ENCODE data around the gene MRPL21. TPM values are rescaled to one million over a fixed set of nuclear protein-coding genes. Genes with fewer than 3 reads are reported as not detected.
A peak's percentile ranks its signal among the peaks of the same experiment; 100 is the strongest.

Gene MRPL21
- total and polyA plus RNA-seq, 8 donors = 17.9 to 42.1 (median 25.4) TPM

DNA sequence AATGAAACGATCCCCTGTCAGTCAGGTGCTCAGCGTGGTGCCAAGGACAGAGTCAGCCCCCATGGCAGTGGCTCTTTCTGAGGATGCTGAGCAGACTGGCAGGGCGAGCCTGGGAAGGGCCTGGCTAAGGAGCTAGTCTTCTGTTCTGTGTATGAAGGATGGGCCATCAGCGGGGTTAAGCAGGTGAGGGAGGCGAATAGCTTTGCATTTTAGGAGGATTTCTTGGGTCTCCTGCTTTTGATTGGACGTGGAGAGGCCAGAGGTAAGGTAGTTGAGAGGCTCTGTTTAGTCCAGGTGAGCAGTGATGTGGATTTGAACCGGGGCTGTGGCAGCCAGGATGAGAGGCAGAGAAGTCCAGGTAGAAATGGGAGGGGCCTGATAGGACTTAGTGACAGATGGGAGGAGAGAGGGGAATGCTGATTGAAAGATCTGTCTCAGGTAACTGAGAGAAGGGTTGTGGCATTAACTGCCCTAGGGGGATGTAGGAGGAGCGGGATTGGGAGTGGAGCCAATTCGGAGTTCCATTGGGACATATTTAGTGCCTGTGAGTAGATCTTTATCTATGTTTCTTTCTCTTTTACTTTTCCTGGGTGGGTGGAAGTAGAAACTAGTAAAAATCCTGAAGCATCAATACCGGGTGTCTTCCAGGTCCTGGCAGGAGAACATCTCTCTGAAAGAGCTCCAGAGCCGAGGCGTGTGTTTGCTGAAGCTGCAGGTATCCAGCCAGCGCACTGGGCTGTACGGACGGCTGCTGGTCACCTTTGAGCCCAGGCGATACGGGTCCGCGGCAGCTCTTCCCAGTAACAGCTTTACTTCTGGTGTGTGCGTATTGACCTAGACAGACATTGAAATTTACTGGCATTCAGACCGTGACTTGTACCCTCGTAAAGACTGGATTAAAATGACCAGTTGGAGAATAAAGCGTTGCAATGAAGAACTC lies 2.1 kb upstream of the MRPL21 start:
- DNase-seq (no peak), ATAC-seq (no peak), FAIRE-seq (no peak)
- Histone ChIP-seq H3K4me1 (peaks cover 6 to 16% (median 8%) of the 10 kb centered on the region in 3 donors), H3K27ac (no peak overlapping the region), H3K27me3 (no peaks in the 10 kb centered on the region), H3K4me3 (peak overlapping the region in 2 of 4 donors; percentile 86 to 90), H3K9me3 (no peaks in the 10 kb centered on the region), H3K36me3 (peaks cover 0 to 18% (median 10%) of the 10 kb centered on the region in 3 donors)
- intact Hi-C loops (cut with DNase I) = no loop called here
- TF ChIP-seq, protein P1, sequence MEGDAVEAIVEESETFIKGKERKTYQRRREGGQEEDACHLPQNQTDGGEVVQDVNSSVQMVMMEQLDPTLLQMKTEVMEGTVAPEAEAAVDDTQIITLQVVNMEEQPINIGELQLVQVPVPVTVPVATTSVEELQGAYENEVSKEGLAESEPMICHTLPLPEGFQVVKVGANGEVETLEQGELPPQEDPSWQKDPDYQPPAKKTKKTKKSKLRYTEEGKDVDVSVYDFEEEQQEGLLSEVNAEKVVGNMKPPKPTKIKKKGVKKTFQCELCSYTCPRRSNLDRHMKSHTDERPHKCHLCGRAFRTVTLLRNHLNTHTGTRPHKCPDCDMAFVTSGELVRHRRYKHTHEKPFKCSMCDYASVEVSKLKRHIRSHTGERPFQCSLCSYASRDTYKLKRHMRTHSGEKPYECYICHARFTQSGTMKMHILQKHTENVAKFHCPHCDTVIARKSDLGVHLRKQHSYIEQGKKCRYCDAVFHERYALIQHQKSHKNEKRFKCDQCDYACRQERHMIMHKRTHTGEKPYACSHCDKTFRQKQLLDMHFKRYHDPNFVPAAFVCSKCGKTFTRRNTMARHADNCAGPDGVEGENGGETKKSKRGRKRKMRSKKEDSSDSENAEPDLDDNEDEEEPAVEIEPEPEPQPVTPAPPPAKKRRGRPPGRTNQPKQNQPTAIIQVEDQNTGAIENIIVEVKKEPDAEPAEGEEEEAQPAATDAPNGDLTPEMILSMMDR (IDR thresholded peaks at IDR 0.05) = no peak
- WGBS, 2 donors = 82 to 85% methylated on average over 23 of the region's 23 CpGs

DNA sequence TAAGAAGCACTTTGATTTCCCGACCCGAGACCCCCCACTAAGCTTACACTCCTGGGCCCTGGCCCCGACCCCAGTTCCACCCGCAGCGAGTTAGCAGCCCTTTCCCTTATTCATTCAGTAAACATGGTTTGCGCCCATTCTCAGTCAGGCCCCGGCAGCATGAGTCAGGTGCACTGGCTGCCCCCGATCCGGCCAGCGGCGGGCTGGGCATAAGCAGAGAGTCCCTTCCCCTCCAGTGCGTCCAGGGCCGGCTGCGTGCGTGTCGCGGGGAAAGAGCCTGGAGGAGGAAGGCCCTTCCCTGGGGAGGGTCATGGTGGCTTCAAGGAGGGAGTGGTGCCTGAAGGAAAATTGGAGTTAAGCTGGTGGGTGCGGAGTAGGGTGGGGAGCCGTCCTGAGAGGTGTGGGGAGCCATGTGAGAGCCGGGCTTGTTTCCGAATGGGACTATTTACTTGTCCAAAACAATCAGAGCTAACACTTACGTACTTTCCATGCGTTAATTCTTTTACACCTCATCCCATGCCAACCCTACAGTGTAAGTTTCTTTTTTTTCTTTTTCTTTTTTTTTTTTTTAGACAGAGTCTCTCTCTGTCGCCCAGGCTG lies 716 bp upstream of the MRPL21 start:
- no peaks in the 10 kb centered on the region for H3K9me3 ChIP-seq
- H3K36me3 ChIP-seq = peaks cover 0 to 11% (median 0%) of the 10 kb centered on the region in 3 donors
- intact Hi-C loops (cut with DNase I) = no loop called here
- ATAC-seq = peak; percentile 53 to 77 (median 70)
- TF ChIP-seq, protein P1 (IDR thresholded peaks at IDR 0.05) = no peak
- WGBS, 2 donors = 0 to 1% methylated on average over 24 of the region's 24 CpGs
- H3K4me3 ChIP-seq = peak overlapping the region; percentile 86 to 91 (median 88)
- no peaks in the 10 kb centered on the region for H3K27me3 ChIP-seq
- H3K27ac ChIP-seq = peak overlapping the region; percentile 55 to 74 (median 64)
- no peak for FAIRE-seq
- peaks cover 6 to 16% (median 8%) of the 10 kb centered on the region in 3 donors for H3K4me1 ChIP-seq
- DNase-seq = peak; percentile 13 to 79 (median 44)

DNA sequence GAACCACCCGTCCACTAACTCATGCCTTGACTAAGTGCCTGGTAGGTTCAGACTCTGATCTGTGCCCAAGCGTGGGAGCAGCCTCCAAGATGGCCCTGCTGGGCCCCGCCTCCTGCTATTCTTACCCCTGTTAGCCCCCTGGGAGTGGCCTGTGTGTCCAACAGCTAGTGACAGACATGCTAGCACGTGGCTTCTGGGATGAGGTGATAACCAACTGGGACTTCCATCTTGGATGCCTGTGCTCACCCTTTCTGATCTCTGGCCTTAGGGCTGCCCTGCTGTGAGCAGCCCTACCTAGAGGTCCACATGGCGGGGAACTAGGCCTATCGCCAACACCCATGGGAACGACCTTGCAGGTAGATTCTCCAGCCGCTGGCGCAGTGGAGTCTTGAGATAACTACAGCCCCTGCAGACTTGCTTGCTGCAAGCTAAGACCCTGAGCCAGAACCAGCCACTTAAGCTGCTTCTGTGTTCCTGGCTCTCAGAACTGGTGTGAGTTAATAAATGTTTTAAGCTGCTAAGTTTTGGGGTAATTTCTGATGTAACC lies 2.7 kb downstream of the MRPL21 start:
- intact Hi-C loops (cut with DNase I) = no loop called here
- FAIRE-seq (no peak), DNase-seq (no peak), ATAC-seq (no peak)
- Histone ChIP-seq H3K4me1 (peaks cover 6 to 16% (median 8%) of the 10 kb centered on the region in 3 donors), H3K27me3 (no peaks in the 10 kb centered on the region), H3K27ac (no peak overlapping the region), H3K36me3 (peaks cover 2 to 25% (median 11%) of the 10 kb centered on the region in 3 donors), H3K9me3 (no peaks in the 10 kb centered on the region), H3K4me3 (no peak overlapping the region)
- 59 to 71% methylated on average over 9 of the region's 9 CpGs for WGBS, 2 donors
- TF ChIP-seq, protein P1 (IDR thresholded peaks at IDR 0.05) = no peak

- Histone ChIP-seq H3K27ac (no peak overlapping the region), H3K27me3 (no peaks in the 10 kb centered on the region), H3K4me1 (peaks cover 0 to 4% (median under 1%) of the 10 kb centered on the region in 3 donors), H3K9me3 (no peaks in the 10 kb centered on the region), H3K36me3 (peaks cover 2 to 50% (median 31%) of the 10 kb centered on the region in 3 donors), H3K4me3 (no peak overlapping the region)
- 86 to 91% methylated on average over 9 of the region's 9 CpGs for WGBS, 2 donors
- FAIRE-seq = no peak
- TF ChIP-seq, protein P1 (IDR thresholded peaks at IDR 0.05) = no peak
- intact Hi-C loops (cut with DNase I) = no loop called here
- no peak for ATAC-seq
- no peak for DNase-seq
These were observed 6.2 kb downstream of the MRPL21 start for GRCh38 chr11:68897441-68897840.
